WTC11 (cell line): ENCODE measurements around the gene CMC1. TPM values are rescaled to one million over a fixed set of nuclear protein-coding genes. Genes with fewer than 3 reads are reported as not detected.

Source experiments
- ATAC-seq: fragments of 200-7000 bp; cut with Tn5 transposase; 2 replicates; pipeline ENCODE4 v1.10.0; 2021; ENCODE audit warnings: mild to moderate bottlenecking, moderate library complexity
- CTCF ChIA-PET: fragments of 300-600 bp; sonication (Branson Sonifier 250); formaldehyde crosslinking; loops from one replicate; lab custom pipeline; 2021; ENCODE audit warnings: antibody characterized with exemption; lab: Charles Lee
- POLR2A ChIA-PET: fragments of 350-600 bp; sonication (Branson Sonifier 250); formaldehyde crosslinking; loops from one replicate; lab custom pipeline; 2021; ENCODE audit warnings: antibody characterized with exemption; lab: Charles Lee
- DNase-seq: peaks from one replicate; pipeline ENCODE4 v3.0.0; 2021; ENCODE audit warnings: low spot score
- H3K27ac Mint-ChIP-seq: 2 replicates; pipeline ENCODE4 v1.8.0; 2021; ENCODE audit warnings: mixed read lengths
- H3K27me3 Mint-ChIP-seq: 2 replicates; pipeline ENCODE4 v1.8.0; 2021; ENCODE audit warnings: low read depth, mild to moderate bottlenecking, moderate library complexity, mixed read lengths
- H3K36me3 Mint-ChIP-seq: 2 replicates; pipeline ENCODE4 v1.8.0; 2021; ENCODE audit warnings: mixed read lengths
- H3K4me1 Mint-ChIP-seq: 2 replicates; pipeline ENCODE4 v1.8.0; 2022; ENCODE audit warnings: mixed read lengths
- H3K4me3 Mint-ChIP-seq: 2 replicates; pipeline ENCODE4 v1.8.0; 2021; ENCODE audit warnings: mild to moderate bottlenecking, moderate library complexity, mixed read lengths
- H3K9me3 Mint-ChIP-seq: 2 replicates; pipeline ENCODE4 v1.8.0; 2021; ENCODE audit warnings: mixed read lengths
- ATF1 ChIP-seq: sonication (generic); formaldehyde crosslinking; IDR thresholded peaks from 2 replicates; pipeline ENCODE4 v1.8.1; 2023; ENCODE audit warnings: mild to moderate bottlenecking, moderate library complexity, missing genetic modification reagents
- FOXK1 ChIP-seq: sonication (generic); formaldehyde crosslinking; IDR thresholded peaks from 2 replicates; pipeline ENCODE4 v1.8.0; 2022; ENCODE audit warnings: mild to moderate bottlenecking, moderate library complexity, missing genetic modification reagents
- GRHL2 ChIP-seq: fragments of 250-450 bp; sonication (Bioruptor Pico); IDR thresholded peaks from 2 replicates; pipeline ENCODE4 v1.8.0; 2022; ENCODE audit warnings: mild to moderate bottlenecking, moderate library complexity; ENCODE audit not compliant: insufficient replicate concordance, severe bottlenecking
- GTF2I ChIP-seq: fragments of 250-450 bp; sonication (Bioruptor Pico); conservative IDR thresholded peaks from 2 replicates; pipeline ENCODE4 v1.4.0; 2021; ENCODE audit warnings: mild to moderate bottlenecking
- JUN ChIP-seq: sonication (generic); formaldehyde crosslinking; IDR thresholded peaks from 2 replicates; pipeline ENCODE4 v1.8.0; 2023; ENCODE audit warnings: mild to moderate bottlenecking, missing genetic modification reagents
- MXD4 ChIP-seq: fragments of 250-450 bp; sonication (Bioruptor Pico); IDR thresholded peaks from 2 replicates; pipeline ENCODE4 v1.8.0; 2021; ENCODE audit warnings: mild to moderate bottlenecking, moderate library complexity, borderline replicate concordance
- NFE2L1 ChIP-seq: sonication (generic); formaldehyde crosslinking; IDR thresholded peaks from 2 replicates; pipeline ENCODE4 v1.8.1; 2023; ENCODE audit warnings: missing genetic modification reagents
- RORB ChIP-seq: fragments of 250-450 bp; sonication (Bioruptor Pico); IDR thresholded peaks from 2 replicates; pipeline ENCODE4 v1.9.0; 2021; ENCODE audit warnings: mild to moderate bottlenecking
- SOX15 ChIP-seq: fragments of 250-450 bp; sonication (Bioruptor Pico); IDR thresholded peaks from 2 replicates; pipeline ENCODE4 v1.9.0; 2021; ENCODE audit warnings: mild to moderate bottlenecking
- SP1 ChIP-seq: sonication (generic); formaldehyde crosslinking; conservative IDR thresholded peaks from 2 replicates; pipeline ENCODE4 v1.8.1; 2022; ENCODE audit warnings: missing genetic modification reagents
- ZBTB21 ChIP-seq: sonication (generic); formaldehyde crosslinking; IDR thresholded peaks from 2 replicates; pipeline ENCODE4 v1.8.1; 2023; ENCODE audit warnings: mild to moderate bottlenecking, missing genetic modification reagents, borderline replicate concordance
- ZNF121 ChIP-seq: sonication (generic); formaldehyde crosslinking; IDR thresholded peaks from 2 replicates; pipeline ENCODE4 v1.8.0; 2023; ENCODE audit warnings: missing genetic modification reagents
- ZNF232 ChIP-seq: sonication (generic); formaldehyde crosslinking; IDR thresholded peaks from 2 replicates; pipeline ENCODE4 v1.8.0; 2022; ENCODE audit warnings: mild to moderate bottlenecking, missing genetic modification reagents
- ZNF416 ChIP-seq: fragments of 250-450 bp; sonication (Bioruptor Pico); IDR thresholded peaks from 2 replicates; pipeline ENCODE4 v1.9.0; 2021; ENCODE audit warnings: mild to moderate bottlenecking, inconsistent platforms
- total RNA-seq: library from RNA; stranded (reverse); gene quantifications from 3 replicates; pipeline ENCODE4 v1.2.3, GENCODE V29; 2021
- TF ChIP-seq, protein P1 (sequence below): sonication (generic); formaldehyde crosslinking; IDR thresholded peaks from 2 replicates; pipeline ENCODE4 v1.8.0; 2023; ENCODE audit warnings: mild to moderate bottlenecking, missing genetic modification reagents
- TF ChIP-seq, protein P2 (sequence below): fragments of 250-450 bp; sonication (Bioruptor Pico); IDR thresholded peaks from 2 replicates; pipeline ENCODE4 v1.9.0; 2021; ENCODE audit warnings: mild to moderate bottlenecking
- TF ChIP-seq, protein P3 (sequence below): fragments of 200-600 bp; IDR thresholded peaks from 2 replicates; pipeline ENCODE4 v1.8.0; 2022; ENCODE audit warnings: antibody characterized with exemption
- TF ChIP-seq, protein P4 (sequence below): sonication (generic); formaldehyde crosslinking; IDR thresholded peaks from 2 replicates; pipeline ENCODE4 v1.8.0; 2022; ENCODE audit warnings: missing genetic modification reagents
- TF ChIP-seq, protein P5 (sequence below): sonication (generic); formaldehyde crosslinking; IDR thresholded peaks from 2 replicates; pipeline ENCODE4 v1.8.1; 2023; ENCODE audit warnings: mild to moderate bottlenecking, missing genetic modification reagents
- TF ChIP-seq, protein P6 (sequence below): fragments of 250-450 bp; sonication (Bioruptor Pico); IDR thresholded peaks from 2 replicates; pipeline ENCODE4 v1.9.0; 2021; ENCODE audit warnings: moderate library complexity, mild to moderate bottlenecking, inconsistent platforms, borderline replicate concordance
- TF ChIP-seq, protein P7 (sequence below): sonication (generic); formaldehyde crosslinking; IDR thresholded peaks from 2 replicates; pipeline ENCODE4 v1.8.1; 2023; ENCODE audit warnings: mild to moderate bottlenecking, missing genetic modification reagents, moderate library complexity

Gene CMC1
- total RNA-seq, 1 experiment from 2014 or later = 25.3 TPM

DNA sequence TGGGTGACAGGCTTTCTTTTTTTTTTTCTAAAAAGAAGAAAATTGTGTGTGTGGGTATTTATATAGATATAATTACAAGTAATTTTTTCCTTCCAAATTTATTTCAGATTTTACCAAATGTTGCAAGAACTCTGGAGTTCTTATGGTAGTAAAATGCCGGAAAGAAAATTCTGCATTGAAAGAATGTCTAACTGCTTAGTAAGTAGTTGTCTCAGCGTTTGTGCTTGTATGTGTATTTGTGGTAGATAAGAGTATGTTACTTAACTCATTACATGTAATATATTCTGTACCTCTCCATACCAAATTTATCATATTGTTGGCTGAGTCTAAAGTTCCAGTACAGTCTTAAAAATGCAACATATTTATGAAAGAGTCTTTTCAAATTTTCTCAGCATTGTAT lies 74.8 kb downstream of the CMC1 start:
- ChIA-PET POLR2A (no interaction called here), CTCF (interaction anchor here (0.7 kb wide), 1 partner anchor 11 kb away, joined by 3 read pairs; no protein-coding TSS in a partner anchor)
- no peak for ATAC-seq

DNA sequence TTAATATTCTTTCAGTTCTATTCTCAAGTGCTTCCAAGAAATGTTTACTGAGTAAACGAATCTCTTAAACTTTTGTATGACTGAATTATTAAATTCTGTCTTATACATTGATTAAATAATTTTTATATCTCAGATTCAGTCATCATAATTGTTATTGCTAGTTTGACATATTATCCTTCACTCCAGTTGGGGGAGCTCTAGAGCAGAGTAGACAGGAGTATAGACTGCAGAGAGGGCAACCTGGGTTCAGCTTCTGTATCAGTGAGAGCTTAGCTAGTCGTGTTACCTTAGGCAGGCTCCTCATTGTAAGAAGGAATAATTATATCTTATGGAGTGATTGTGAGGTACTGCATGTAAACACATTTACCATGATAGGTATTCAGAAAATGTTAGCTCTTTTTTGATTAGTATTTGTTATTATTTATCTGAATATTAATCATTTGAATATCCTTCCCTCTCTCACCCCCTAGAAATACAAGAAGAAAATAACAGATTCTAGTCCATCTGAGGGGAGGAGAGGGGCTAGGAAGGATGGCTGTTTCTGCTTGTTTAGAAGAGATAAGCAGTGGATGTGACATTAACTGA lies 76.1 kb downstream of the CMC1 start:
- no peak overlapping the region for H3K27ac Mint-ChIP-seq
- TF ChIP-seq, protein P1, sequence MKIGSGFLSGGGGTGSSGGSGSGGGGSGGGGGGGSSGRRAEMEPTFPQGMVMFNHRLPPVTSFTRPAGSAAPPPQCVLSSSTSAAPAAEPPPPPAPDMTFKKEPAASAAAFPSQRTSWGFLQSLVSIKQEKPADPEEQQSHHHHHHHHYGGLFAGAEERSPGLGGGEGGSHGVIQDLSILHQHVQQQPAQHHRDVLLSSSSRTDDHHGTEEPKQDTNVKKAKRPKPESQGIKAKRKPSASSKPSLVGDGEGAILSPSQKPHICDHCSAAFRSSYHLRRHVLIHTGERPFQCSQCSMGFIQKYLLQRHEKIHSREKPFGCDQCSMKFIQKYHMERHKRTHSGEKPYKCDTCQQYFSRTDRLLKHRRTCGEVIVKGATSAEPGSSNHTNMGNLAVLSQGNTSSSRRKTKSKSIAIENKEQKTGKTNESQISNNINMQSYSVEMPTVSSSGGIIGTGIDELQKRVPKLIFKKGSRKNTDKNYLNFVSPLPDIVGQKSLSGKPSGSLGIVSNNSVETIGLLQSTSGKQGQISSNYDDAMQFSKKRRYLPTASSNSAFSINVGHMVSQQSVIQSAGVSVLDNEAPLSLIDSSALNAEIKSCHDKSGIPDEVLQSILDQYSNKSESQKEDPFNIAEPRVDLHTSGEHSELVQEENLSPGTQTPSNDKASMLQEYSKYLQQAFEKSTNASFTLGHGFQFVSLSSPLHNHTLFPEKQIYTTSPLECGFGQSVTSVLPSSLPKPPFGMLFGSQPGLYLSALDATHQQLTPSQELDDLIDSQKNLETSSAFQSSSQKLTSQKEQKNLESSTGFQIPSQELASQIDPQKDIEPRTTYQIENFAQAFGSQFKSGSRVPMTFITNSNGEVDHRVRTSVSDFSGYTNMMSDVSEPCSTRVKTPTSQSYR (CRISPR knock-in tag) = no peak
- TF ChIP-seq RORB (CRISPR knock-in tag) (no peak), NFE2L1 (CRISPR knock-in tag) (no peak)
- H3K4me1 Mint-ChIP-seq = peaks cover 9% of the 10 kb centered on the region
- ChIA-PET CTCF (interaction anchor here (0.6 to 1.2 kb wide), 22 partner anchors 10 to 605 kb away, joined by 3 to 20 read pairs (median 4); partner anchors contain the start of genes AZI2 and ZCWPW2), POLR2A (no interaction called here)
- H3K9me3 Mint-ChIP-seq = no peaks in the 10 kb centered on the region
- H3K36me3 Mint-ChIP-seq = no peaks in the 10 kb centered on the region; the same call in 1 of the 2 replicates
- no peak overlapping the region for H3K4me3 Mint-ChIP-seq
- H3K27me3 Mint-ChIP-seq = no peaks in the 10 kb centered on the region
- DNase-seq (no peak), ATAC-seq (peak; percentile 95)

More for the DNA sequence above, 74.8 kb downstream of the CMC1 start:
- no peaks in the 10 kb centered on the region for H3K9me3 Mint-ChIP-seq
- H3K4me3 Mint-ChIP-seq = no peak overlapping the region
- no peak for DNase-seq
- H3K27me3 Mint-ChIP-seq = no peaks in the 10 kb centered on the region
- H3K4me1 Mint-ChIP-seq = peaks cover 9% of the 10 kb centered on the region
- no peak overlapping the region for H3K27ac Mint-ChIP-seq
- H3K36me3 Mint-ChIP-seq = no peaks in the 10 kb centered on the region; the same call in 1 of the 2 replicates
- TF ChIP-seq, protein P2, sequence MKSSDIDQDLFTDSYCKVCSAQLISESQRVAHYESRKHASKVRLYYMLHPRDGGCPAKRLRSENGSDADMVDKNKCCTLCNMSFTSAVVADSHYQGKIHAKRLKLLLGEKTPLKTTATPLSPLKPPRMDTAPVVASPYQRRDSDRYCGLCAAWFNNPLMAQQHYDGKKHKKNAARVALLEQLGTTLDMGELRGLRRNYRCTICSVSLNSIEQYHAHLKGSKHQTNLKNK (CRISPR knock-in tag) = no peak
- TF ChIP-seq FOXK1 (CRISPR knock-in tag) = no peak
- TF ChIP-seq MXD4 = no peak
- TF ChIP-seq, protein P3, sequence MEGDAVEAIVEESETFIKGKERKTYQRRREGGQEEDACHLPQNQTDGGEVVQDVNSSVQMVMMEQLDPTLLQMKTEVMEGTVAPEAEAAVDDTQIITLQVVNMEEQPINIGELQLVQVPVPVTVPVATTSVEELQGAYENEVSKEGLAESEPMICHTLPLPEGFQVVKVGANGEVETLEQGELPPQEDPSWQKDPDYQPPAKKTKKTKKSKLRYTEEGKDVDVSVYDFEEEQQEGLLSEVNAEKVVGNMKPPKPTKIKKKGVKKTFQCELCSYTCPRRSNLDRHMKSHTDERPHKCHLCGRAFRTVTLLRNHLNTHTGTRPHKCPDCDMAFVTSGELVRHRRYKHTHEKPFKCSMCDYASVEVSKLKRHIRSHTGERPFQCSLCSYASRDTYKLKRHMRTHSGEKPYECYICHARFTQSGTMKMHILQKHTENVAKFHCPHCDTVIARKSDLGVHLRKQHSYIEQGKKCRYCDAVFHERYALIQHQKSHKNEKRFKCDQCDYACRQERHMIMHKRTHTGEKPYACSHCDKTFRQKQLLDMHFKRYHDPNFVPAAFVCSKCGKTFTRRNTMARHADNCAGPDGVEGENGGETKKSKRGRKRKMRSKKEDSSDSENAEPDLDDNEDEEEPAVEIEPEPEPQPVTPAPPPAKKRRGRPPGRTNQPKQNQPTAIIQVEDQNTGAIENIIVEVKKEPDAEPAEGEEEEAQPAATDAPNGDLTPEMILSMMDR = no peak
- TF ChIP-seq, protein P4, sequence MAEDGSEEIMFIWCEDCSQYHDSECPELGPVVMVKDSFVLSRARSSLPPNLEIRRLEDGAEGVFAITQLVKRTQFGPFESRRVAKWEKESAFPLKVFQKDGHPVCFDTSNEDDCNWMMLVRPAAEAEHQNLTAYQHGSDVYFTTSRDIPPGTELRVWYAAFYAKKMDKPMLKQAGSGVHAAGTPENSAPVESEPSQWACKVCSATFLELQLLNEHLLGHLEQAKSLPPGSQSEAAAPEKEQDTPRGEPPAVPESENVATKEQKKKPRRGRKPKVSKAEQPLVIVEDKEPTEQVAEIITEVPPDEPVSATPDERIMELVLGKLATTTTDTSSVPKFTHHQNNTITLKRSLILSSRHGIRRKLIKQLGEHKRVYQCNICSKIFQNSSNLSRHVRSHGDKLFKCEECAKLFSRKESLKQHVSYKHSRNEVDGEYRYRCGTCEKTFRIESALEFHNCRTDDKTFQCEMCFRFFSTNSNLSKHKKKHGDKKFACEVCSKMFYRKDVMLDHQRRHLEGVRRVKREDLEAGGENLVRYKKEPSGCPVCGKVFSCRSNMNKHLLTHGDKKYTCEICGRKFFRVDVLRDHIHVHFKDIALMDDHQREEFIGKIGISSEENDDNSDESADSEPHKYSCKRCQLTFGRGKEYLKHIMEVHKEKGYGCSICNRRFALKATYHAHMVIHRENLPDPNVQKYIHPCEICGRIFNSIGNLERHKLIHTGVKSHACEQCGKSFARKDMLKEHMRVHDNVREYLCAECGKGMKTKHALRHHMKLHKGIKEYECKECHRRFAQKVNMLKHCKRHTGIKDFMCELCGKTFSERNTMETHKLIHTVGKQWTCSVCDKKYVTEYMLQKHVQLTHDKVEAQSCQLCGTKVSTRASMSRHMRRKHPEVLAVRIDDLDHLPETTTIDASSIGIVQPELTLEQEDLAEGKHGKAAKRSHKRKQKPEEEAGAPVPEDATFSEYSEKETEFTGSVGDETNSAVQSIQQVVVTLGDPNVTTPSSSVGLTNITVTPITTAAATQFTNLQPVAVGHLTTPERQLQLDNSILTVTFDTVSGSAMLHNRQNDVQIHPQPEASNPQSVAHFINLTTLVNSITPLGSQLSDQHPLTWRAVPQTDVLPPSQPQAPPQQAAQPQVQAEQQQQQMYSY (CRISPR knock-in tag) = no peak
- no peak for TF ChIP-seq ZNF121 (CRISPR knock-in tag)
- no peak for TF ChIP-seq SP1 (CRISPR knock-in tag)
- TF ChIP-seq, protein P5, sequence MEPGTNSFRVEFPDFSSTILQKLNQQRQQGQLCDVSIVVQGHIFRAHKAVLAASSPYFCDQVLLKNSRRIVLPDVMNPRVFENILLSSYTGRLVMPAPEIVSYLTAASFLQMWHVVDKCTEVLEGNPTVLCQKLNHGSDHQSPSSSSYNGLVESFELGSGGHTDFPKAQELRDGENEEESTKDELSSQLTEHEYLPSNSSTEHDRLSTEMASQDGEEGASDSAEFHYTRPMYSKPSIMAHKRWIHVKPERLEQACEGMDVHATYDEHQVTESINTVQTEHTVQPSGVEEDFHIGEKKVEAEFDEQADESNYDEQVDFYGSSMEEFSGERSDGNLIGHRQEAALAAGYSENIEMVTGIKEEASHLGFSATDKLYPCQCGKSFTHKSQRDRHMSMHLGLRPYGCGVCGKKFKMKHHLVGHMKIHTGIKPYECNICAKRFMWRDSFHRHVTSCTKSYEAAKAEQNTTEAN (CRISPR knock-in tag) = no peak
- TF ChIP-seq ZNF232 (CRISPR knock-in tag) = no peak
- TF ChIP-seq ATF1 (CRISPR knock-in tag) = no peak
- no peak for TF ChIP-seq GRHL2
- TF ChIP-seq GTF2I = no peak
- no peak for TF ChIP-seq ZBTB21
- TF ChIP-seq, protein P6, sequence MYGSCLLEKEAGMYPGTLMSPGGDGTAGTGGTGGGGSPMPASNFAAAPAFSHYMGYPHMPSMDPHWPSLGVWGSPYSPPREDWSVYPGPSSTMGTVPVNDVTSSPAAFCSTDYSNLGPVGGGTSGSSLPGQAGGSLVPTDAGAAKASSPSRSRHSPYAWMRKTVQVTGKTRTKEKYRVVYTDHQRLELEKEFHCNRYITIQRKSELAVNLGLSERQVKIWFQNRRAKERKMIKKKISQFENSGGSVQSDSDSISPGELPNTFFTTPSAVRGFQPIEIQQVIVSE = no peak
- TF ChIP-seq ZNF416 = no peak
- TF ChIP-seq, protein P7, sequence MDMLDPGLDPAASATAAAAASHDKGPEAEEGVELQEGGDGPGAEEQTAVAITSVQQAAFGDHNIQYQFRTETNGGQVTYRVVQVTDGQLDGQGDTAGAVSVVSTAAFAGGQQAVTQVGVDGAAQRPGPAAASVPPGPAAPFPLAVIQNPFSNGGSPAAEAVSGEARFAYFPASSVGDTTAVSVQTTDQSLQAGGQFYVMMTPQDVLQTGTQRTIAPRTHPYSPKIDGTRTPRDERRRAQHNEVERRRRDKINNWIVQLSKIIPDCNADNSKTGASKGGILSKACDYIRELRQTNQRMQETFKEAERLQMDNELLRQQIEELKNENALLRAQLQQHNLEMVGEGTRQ (CRISPR knock-in tag) = no peak
- TF ChIP-seq SOX15 = no peak
- TF ChIP-seq JUN (CRISPR knock-in tag) = no peak
